SK-N-MC (cell line): ENCODE measurements around the gene SEL1L2.

Experiments
- DNase-seq: peaks from one replicate; pipeline ENCODE4 v3.0.0-alpha.2; 2011; ENCODE audit warnings: low read depth, low spot score
- H3K27ac ChIP-seq: fragments of 200-600 bp; sonication (generic); 2 replicates; pipeline ENCODE4 v1.5.1; 2016; ENCODE audit warnings: mixed run types
- H3K36me3 ChIP-seq: fragments of 200-600 bp; sonication (generic); 2 replicates; pipeline ENCODE4 v1.6.1; 2017; ENCODE audit warnings: antibody characterized with exemption, low read length, mixed read lengths; ENCODE audit not compliant: insufficient read depth
- H3K4me3 ChIP-seq: fragments of 200-600 bp; sonication (generic); 2 replicates; pipeline ENCODE4 v1.5.1; 2016
- H3K9ac ChIP-seq: fragments of 200-600 bp; sonication (generic); 2 replicates; pipeline ENCODE4 v1.8.0; 2017; ENCODE audit warnings: mixed run types, mixed read lengths; ENCODE audit not compliant: insufficient read length
- H3K9me3 ChIP-seq: fragments of 200-600 bp; sonication (generic); 2 replicates; pipeline ENCODE4 v1.6.1; 2017; ENCODE audit warnings: low read depth, mild to moderate bottlenecking, antibody characterized with exemption, low read length, moderate library complexity, mixed read lengths
- EZH2 ChIP-seq: fragments of 200-600 bp; sonication (generic); IDR thresholded peaks from one replicate; pipeline ENCODE4 v1.6.1; 2017; ENCODE audit warnings: antibody characterized with exemption
- FOXP2 ChIP-seq: optimal IDR thresholded peaks from 2 replicates; pipeline ENCODE3; 2011; ENCODE audit warnings: mild to moderate bottlenecking, moderate library complexity; ENCODE audit not compliant: insufficient read depth; ENCODE audit errors: extremely low read length, control extremely low read depth
- POLR2AphosphoS5 ChIP-seq: IDR thresholded peaks from 2 replicates; pipeline ENCODE4 v1.6.1; 2012; ENCODE audit warnings: mild to moderate bottlenecking, low read depth, low read length, borderline replicate concordance

Gene SEL1L2

DNA sequence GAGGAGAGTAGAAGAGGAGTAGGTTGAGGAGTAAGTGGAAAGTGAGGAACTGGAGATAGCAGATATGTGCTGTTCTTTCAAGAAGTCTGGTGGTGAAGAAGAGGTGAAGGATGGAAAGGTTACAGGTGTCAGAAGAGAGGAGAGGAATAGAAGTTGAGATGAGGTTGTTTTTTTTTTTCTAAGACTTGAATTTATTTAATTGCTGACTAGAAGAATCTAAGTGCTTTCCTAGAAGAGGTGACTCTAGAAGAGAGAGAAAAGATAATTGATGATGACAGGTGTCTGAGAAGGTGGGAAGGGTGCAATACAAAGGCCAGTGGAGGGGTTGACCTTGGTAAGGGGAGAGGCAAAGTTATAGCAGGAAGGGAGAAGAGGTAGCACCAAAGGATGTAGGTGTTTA lies 180.0 kb downstream of the SEL1L2 start:
- TF ChIP-seq EZH2 (no peak), FOXP2 (no peak), POLR2AphosphoS5 (no peak)
- Histone ChIP-seq H3K4me3 (no peak overlapping the region), H3K36me3 (peaks cover 80% of the 10 kb centered on the region), H3K9me3 (no peaks in the 10 kb centered on the region), H3K9ac (no peak overlapping the region), H3K27ac (no peak overlapping the region)
- DNase-seq: no peak

GRCh38 chr20:13809855-13810254 lies 180.6 kb downstream of the SEL1L2 start:
- no peak overlapping the region for H3K4me3 ChIP-seq
- TF ChIP-seq FOXP2 (no peak), EZH2 (no peak), POLR2AphosphoS5 (no peak)
- no peak overlapping the region for H3K9ac ChIP-seq
- H3K36me3 ChIP-seq: peaks cover 74% of the 10 kb centered on the region
- no peak for DNase-seq
- H3K27ac ChIP-seq: no peak overlapping the region
- H3K9me3 ChIP-seq: no peaks in the 10 kb centered on the region

- H3K4me3 ChIP-seq: no peak overlapping the region
- DNase-seq: no peak
- H3K9ac ChIP-seq: no peak overlapping the region
- H3K36me3 ChIP-seq: peaks cover 73% of the 10 kb centered on the region
- no peak overlapping the region for H3K27ac ChIP-seq
- no peak for TF ChIP-seq POLR2AphosphoS5
- TF ChIP-seq EZH2: no peak
- TF ChIP-seq FOXP2: no peak
- no peaks in the 10 kb centered on the region for H3K9me3 ChIP-seq
Observed at GRCh38 chr20:13809373-13809772, 181.0 kb downstream of the SEL1L2 start.

DNA sequence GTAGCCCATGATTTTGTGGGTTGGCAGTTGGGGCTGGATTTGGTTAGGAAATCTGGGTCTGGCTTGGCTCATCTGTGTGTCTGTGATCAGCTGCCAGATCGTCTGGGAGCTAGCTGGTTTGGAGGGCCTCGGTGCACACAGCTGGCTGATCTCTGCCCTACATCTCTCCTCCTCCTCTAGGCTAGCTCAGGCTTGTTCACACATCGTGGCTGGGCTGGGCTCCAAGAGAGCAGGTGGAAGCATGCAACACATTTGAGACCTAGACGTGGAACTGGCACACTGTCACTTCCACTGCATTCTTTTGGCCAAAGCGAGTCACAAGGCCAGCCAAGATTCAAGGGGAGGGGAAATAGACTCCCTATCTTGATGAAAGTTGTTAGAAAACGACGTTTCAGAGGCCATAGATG lies 189.7 kb downstream of the SEL1L2 start:
- no peak overlapping the region for H3K4me3 ChIP-seq
- H3K9me3 ChIP-seq: no peaks in the 10 kb centered on the region
- H3K27ac ChIP-seq: no peak overlapping the region
- peaks cover 75% of the 10 kb centered on the region for H3K36me3 ChIP-seq
- TF ChIP-seq POLR2AphosphoS5: no peak
- TF ChIP-seq FOXP2: no peak
- TF ChIP-seq EZH2: no peak
- DNase-seq: no peak
- no peak overlapping the region for H3K9ac ChIP-seq

GRCh38 chr20:13799974-13800373 lies 190.4 kb downstream of the SEL1L2 start:
- DNase-seq: no peak
- Histone ChIP-seq H3K9me3 (no peaks in the 10 kb centered on the region), H3K36me3 (peaks cover 82% of the 10 kb centered on the region), H3K4me3 (no peak overlapping the region), H3K9ac (no peak overlapping the region), H3K27ac (no peak overlapping the region)
- TF ChIP-seq FOXP2 (no peak), POLR2AphosphoS5 (no peak), EZH2 (no peak)
